GM12878 (cell line): ENCODE measurements around the gene EBLN2. TPM values are rescaled to one million over a fixed set of nuclear protein-coding genes. Genes with fewer than 3 reads are reported as not detected.
A peak's percentile ranks its signal among the peaks of the same experiment; 100 is the strongest.

ENCODE experiments used
- ATAC-seq: fragments of 200-7000 bp; cut with Tn5 transposase; 3 replicates; pipeline ENCODE4 v1.9.1; 2020; ENCODE audit warnings: mild to moderate bottlenecking, moderate library complexity
- BruUV-seq: library from RNA; stranded (reverse); fragments of 400-500 nt; replicated peaks from 2 replicates; lab custom pipeline; 2021; lab: Mats Ljungman, UMichigan
- CTCF ChIA-PET: fragments of 300-600 bp; sonication (Branson Sonifier 250); formaldehyde crosslinking; extraction: SDS; loops from one replicate; lab custom pipeline; 2021; ENCODE audit warnings: inconsistent platforms; lab: Yijun Ruan, JAX
- POLR2A ChIA-PET: fragments of 350-600 bp; formaldehyde crosslinking; extraction: SDS; loops from one replicate; lab custom pipeline; 2021; ENCODE audit warnings: inconsistent platforms; lab: Charles Lee
- RAD21 ChIA-PET: fragments of 300-600 bp; sonication (Branson Sonifier 250); formaldehyde crosslinking; loops from one replicate; lab custom pipeline; 2023; ENCODE audit warnings: antibody characterized with exemption; ENCODE audit not compliant: unreplicated experiment; lab: Charles Lee
- SMC1A ChIA-PET: fragments of 300-600 bp; sonication (Branson Sonifier 250); formaldehyde crosslinking; loops from one replicate; lab custom pipeline; 2023; ENCODE audit not compliant: unreplicated experiment, uncharacterized antibody; lab: Charles Lee
- DNase-seq: peaks from one replicate; pipeline ENCODE4 v3.0.0-alpha.2; 2011; ENCODE audit warnings: low read depth, low spot score
- FAIRE-seq: peaks from 3 replicates; lab custom pipeline; 2011; peaks lifted over from hg19 to GRCh38; lab: Jason Lieb, UNC
- H2AFZ ChIP-seq: 2 replicates; pipeline ENCODE4 v1.6.0; 2011; ENCODE audit warnings: low read depth, low read length, control low read depth; ENCODE audit not compliant: control insufficient read depth
- H3K27ac ChIP-seq: 2 replicates; pipeline ENCODE4 v1.5.1; 2011; ENCODE audit warnings: control low read depth; ENCODE audit not compliant: control insufficient read depth, insufficient read depth
- H3K27me3 ChIP-seq, 2 experiments: replicated peaks in 1 of 2; 2 replicates each; pipeline versions ENCODE4 v1.6.0 to v1.6.1; 2011; ENCODE audit warnings: low read length in 1 of 2; ENCODE audit not compliant: control insufficient read depth in 2 of 2, insufficient read depth in 2 of 2
- H3K36me3 ChIP-seq, 2 experiments: 2 replicates each; pipeline ENCODE4 v1.5.1; 2011; ENCODE audit warnings: low read length in 1 of 2; ENCODE audit not compliant: control insufficient read depth in 2 of 2, insufficient read depth in 2 of 2
- H3K4me1 ChIP-seq: 2 replicates; pipeline ENCODE4 v1.6.1; 2011; ENCODE audit warnings: mild to moderate bottlenecking, low read length, moderate library complexity, mixed read lengths; ENCODE audit not compliant: control insufficient read depth, insufficient read depth
- H3K4me2 ChIP-seq: 2 replicates; pipeline ENCODE4 v1.6.0; 2011; ENCODE audit warnings: control low read depth; ENCODE audit not compliant: control insufficient read depth, insufficient read depth
- H3K4me3 ChIP-seq: fragments of 200-600 bp; sonication (generic); 2 replicates; pipeline ENCODE4 v1.5.1; 2016
- H3K79me2 ChIP-seq: 2 replicates; pipeline ENCODE4 v1.6.0; 2011; ENCODE audit warnings: low read length; ENCODE audit not compliant: control insufficient read depth, insufficient read depth
- H3K9ac ChIP-seq: 2 replicates; pipeline ENCODE4 v1.8.0; 2011; ENCODE audit warnings: low read length, control low read depth, mixed read lengths; ENCODE audit not compliant: control insufficient read depth, insufficient read depth
- H3K9me3 ChIP-seq: replicated peaks from 3 replicates; pipeline ENCODE4 v1.5.1; 2011; ENCODE audit warnings: mild to moderate bottlenecking, low read length; ENCODE audit not compliant: control insufficient read depth, insufficient read depth
- H4K20me1 ChIP-seq: 2 replicates; pipeline ENCODE4 v1.6.0; 2011; ENCODE audit not compliant: control insufficient read depth, insufficient read depth
- ELK1 ChIP-seq: IDR thresholded peaks from 2 replicates; pipeline ENCODE4 v1.6.1; 2012; ENCODE audit warnings: low read depth, low read length, improper control_type of control experiment
- EP300 ChIP-seq, 2 experiments: fragments of 150-350 bp in 1 of 2; IDR thresholded peaks; 2 replicates each; pipeline ENCODE4 v1.6.1; 2011 to 2012; ENCODE audit warnings: low read depth in 2 of 2, low read length in 2 of 2, borderline replicate concordance in 1 of 2, improper control_type of control experiment in 1 of 2, inconsistent platforms in 1 of 2; ENCODE audit not compliant: control insufficient read depth in 1 of 2
- IRF5 ChIP-seq: fragments of 450-650 bp; IDR thresholded peaks from 2 replicates; pipeline ENCODE4 v1.6.1; 2017; ENCODE audit warnings: borderline replicate concordance
- POLR2AphosphoS5 ChIP-seq: IDR thresholded peaks from 2 replicates; pipeline ENCODE4 v1.6.1; 2011; ENCODE audit warnings: mild to moderate bottlenecking, low read length, inconsistent platforms
- SPI1 ChIP-seq: IDR thresholded peaks from 2 replicates; pipeline ENCODE4 v1.6.1; 2011; ENCODE audit warnings: low read depth, mild to moderate bottlenecking, low read length, moderate library complexity, borderline replicate concordance; ENCODE audit not compliant: insufficient read depth
- ZBTB33 ChIP-seq: fragments of 450-650 bp; IDR thresholded peaks from 2 replicates; pipeline ENCODE4 v1.6.1; 2017; ENCODE audit warnings: mild to moderate bottlenecking
- WGBS: methylation state at CpG from one replicate; pipeline ENCODE4 v1.1.6; 2016; ENCODE audit warnings: low lambda C conversion rate; ENCODE audit not compliant: insufficient replicate concordance, insufficient coverage; ENCODE audit errors: missing lambda C conversion rate; 5-methylcytosine and 5-hydroxymethylcytosine counted together
- in situ Hi-C: fragments of 300-500 bp; cut with MboI; formaldehyde crosslinking; loops from 9 replicates; pipeline ENCODE4 v1.14.3; 2018; ENCODE audit warnings: mixed read lengths
- intact Hi-C: fragments of 100-400 bp; cut with micrococcal nuclease; formaldehyde crosslinking; loops from one replicate; pipeline ENCODE4 v1.14.2; 2022; ENCODE audit not compliant: unreplicated experiment
- polyA plus RNA-seq, 11 experiments: library from polyadenylated mRNA; depleted of rRNA in 4 of 11; unstranded in 6 of 11; stranded (reverse) in 5 of 11; fragments of >200 nt; fragmentation: Nextera tagmentation in 4 of 11; fragmentation: Illumina TruSeq in 1 of 11; extraction: Ambion mirVana in 4 of 11; extraction: Trizol in 1 of 11; gene quantifications; 1 replicate in 1 of 11; 2 replicates in 10 of 11; pipeline versions ENCODE4 v1.2.1 to v1.2.3, GENCODE V29; 2011 to 2016; ENCODE audit warnings: inconsistent platforms in 2 of 11, missing spikeins in 2 of 11, low read depth in 1 of 11
- total RNA-seq, 4 experiments: library from RNA; depleted of rRNA in 3 of 4; stranded (reverse); fragments of >200 nt in 3 of 4; fragmentation: Illumina TruSeq in 1 of 4; extraction: Trizol in 1 of 4; gene quantifications; 2 replicates each; pipeline versions ENCODE4 v1.2.1 to v1.2.3, GENCODE V29; 2013 to 2021

Gene EBLN2
- total and polyA plus RNA-seq, 10 of the 15 experiments (the other 5 are each of a cell fraction or from before 2014, with no cell fraction given), result 0.84 to 6.8 (median 3.6) TPM

GRCh38 chr3:73098873-73099272 lies 37.4 kb downstream of the EBLN2 start:
- no peaks in the 10 kb centered on the region for H3K9me3 ChIP-seq
- DNase-seq, result no peak
- no peak for ATAC-seq
- intact Hi-C loops (no loop called here), in situ Hi-C loops (loop anchor here (5.0 kb wide), 1 partner anchor 403 kb away; no protein-coding TSS in a partner anchor)
- no peak overlapping the region for H3K4me2 ChIP-seq
- ChIA-PET POLR2A (no interaction called here), CTCF (interaction anchor here (6.2 kb wide), 1 partner anchor 403 kb away, joined by 91 read pairs; no protein-coding TSS in a partner anchor), SMC1A (interaction anchor here (5.9 kb wide), 1 partner anchor 403 kb away, joined by 30 read pairs; no protein-coding TSS in a partner anchor), RAD21 (no interaction called here)
- H3K4me3 ChIP-seq, result no peak overlapping the region
- H3K27ac ChIP-seq, result no peak overlapping the region
- H3K4me1 ChIP-seq, result no peaks in the 10 kb centered on the region
- H3K9ac ChIP-seq, result no peak overlapping the region
- FAIRE-seq, result no peak
- H3K79me2 ChIP-seq, result no peaks in the 10 kb centered on the region
- H2AFZ ChIP-seq, result no peak overlapping the region
- no TSS peak for BruUV-seq
- no peaks in the 10 kb centered on the region for H4K20me1 ChIP-seq
- no peaks in the 10 kb centered on the region for H3K36me3 ChIP-seq
- no peaks in the 10 kb centered on the region; a peak in 1 of 4 replicates for H3K27me3 ChIP-seq
- 42% methylated on average over 1 of the region's 1 CpG for WGBS
- TF ChIP-seq ZBTB33 (no peak), IRF5 (no peak), ELK1 (no peak), SPI1 (peak; percentile 81), POLR2AphosphoS5 (no peak), EP300 (IDR thresholded peaks at IDR 0.05; ENCODE audit: borderline replicate concordance in 1 of 2, control insufficient read depth in 1 of 2, low read depth in 2 of 2, low read length in 2 of 2) (no peak)
- TF ChIP-seq, all 136 proteins: peak for 1
